ENCODE data around the gene GDPGP1.
"Not testable (repeated sequence)": the region's sequence is repeated elsewhere in the genome, so short reads cannot be mapped to it uniquely, and the experiment has no call there.

Gene GDPGP1

GRCh38 chr15:90257776-90258175, 23.8 kb downstream of the GDPGP1 start:
- Histone ChIP-seq H3K36me3 (ENCODE audit: control insufficient read depth, insufficient read depth, low read length) (no peaks in the 10 kb centered on the region), H3K4me1 (ENCODE audit: control insufficient read depth, insufficient read depth, low read length) (no peaks in the 10 kb centered on the region), H3K9me3 (ENCODE audit: control insufficient read depth, insufficient read depth, low read length) (no peaks in the 10 kb centered on the region), H3K4me3 (ENCODE audit: low read depth, low read length) (no peak overlapping the region), H3K27me3 (ENCODE audit: control insufficient read depth, insufficient read depth, low read length) (no peaks in the 10 kb centered on the region), H3K9ac (ENCODE audit: low read depth, low read length) (no peak overlapping the region)

- Histone ChIP-seq H3K27me3 (ENCODE audit: control insufficient read depth, insufficient read depth, low read length) (no peaks in the 10 kb centered on the region), H3K9me3 (ENCODE audit: control insufficient read depth, insufficient read depth, low read length) (no peaks in the 10 kb centered on the region), H3K36me3 (ENCODE audit: control insufficient read depth, insufficient read depth, low read length) (no peaks in the 10 kb centered on the region), H3K4me3 (ENCODE audit: low read depth, low read length) (no peak overlapping the region), H3K4me1 (ENCODE audit: control insufficient read depth, insufficient read depth, low read length) (no peaks in the 10 kb centered on the region), H3K9ac (ENCODE audit: low read depth, low read length) (no peak overlapping the region)
Measured at GRCh38 chr15:90259524-90259923, 25.5 kb downstream of the GDPGP1 start.

GRCh38 chr15:90260731-90261130, 26.7 kb downstream of the GDPGP1 start:
- H3K36me3 ChIP-seq (ENCODE audit: control insufficient read depth, insufficient read depth, low read length); H3K27me3 ChIP-seq (ENCODE audit: control insufficient read depth, insufficient read depth, low read length); H3K9ac ChIP-seq (ENCODE audit: low read depth, low read length); H3K4me3 ChIP-seq (ENCODE audit: low read depth, low read length); H3K9me3 ChIP-seq (ENCODE audit: control insufficient read depth, insufficient read depth, low read length); H3K4me1 ChIP-seq (ENCODE audit: control insufficient read depth, insufficient read depth, low read length): not testable (repeated sequence)

- Histone ChIP-seq H3K4me1 (ENCODE audit: control insufficient read depth, insufficient read depth, low read length) (no peaks in the 10 kb centered on the region), H3K36me3 (ENCODE audit: control insufficient read depth, insufficient read depth, low read length) (no peaks in the 10 kb centered on the region), H3K9me3 (ENCODE audit: control insufficient read depth, insufficient read depth, low read length) (no peaks in the 10 kb centered on the region), H3K4me3 (ENCODE audit: low read depth, low read length) (no peak overlapping the region), H3K27me3 (ENCODE audit: control insufficient read depth, insufficient read depth, low read length) (no peaks in the 10 kb centered on the region), H3K9ac (ENCODE audit: low read depth, low read length) (no peak overlapping the region)
Measured at GRCh38 chr15:90261811-90262210, 27.8 kb downstream of the GDPGP1 start.

- no peaks in the 10 kb centered on the region for H3K27me3 ChIP-seq (ENCODE audit: control insufficient read depth, insufficient read depth, low read length)
- H3K9ac ChIP-seq (ENCODE audit: low read depth, low read length), result no peak overlapping the region
- no peaks in the 10 kb centered on the region for H3K36me3 ChIP-seq (ENCODE audit: control insufficient read depth, insufficient read depth, low read length)
- H3K4me3 ChIP-seq (ENCODE audit: low read depth, low read length), result no peak overlapping the region
- no peaks in the 10 kb centered on the region for H3K4me1 ChIP-seq (ENCODE audit: control insufficient read depth, insufficient read depth, low read length)
- no peaks in the 10 kb centered on the region for H3K9me3 ChIP-seq (ENCODE audit: control insufficient read depth, insufficient read depth, low read length)
Measured at GRCh38 chr15:90262426-90262825, 28.4 kb downstream of the GDPGP1 start.

- H3K27me3 ChIP-seq (ENCODE audit: control insufficient read depth, insufficient read depth, low read length), result no peaks in the 10 kb centered on the region
- H3K4me1 ChIP-seq (ENCODE audit: control insufficient read depth, insufficient read depth, low read length), result no peaks in the 10 kb centered on the region
- H3K9ac ChIP-seq (ENCODE audit: low read depth, low read length), result peak overlapping the region; percentile 90
- peak overlapping the region; percentile 85 for H3K4me3 ChIP-seq (ENCODE audit: low read depth, low read length)
- H3K36me3 ChIP-seq (ENCODE audit: control insufficient read depth, insufficient read depth, low read length), result no peaks in the 10 kb centered on the region
- no peaks in the 10 kb centered on the region for H3K9me3 ChIP-seq (ENCODE audit: control insufficient read depth, insufficient read depth, low read length)
Measured at GRCh38 chr15:90264671-90265070, 30.7 kb downstream of the GDPGP1 start.

GRCh38 chr15:90265271-90266060, 31.5 kb downstream of the GDPGP1 start, which contains the start of gene NGRN:
Gene NGRN, plus strand, starts transcription at chr15:90265672. Its CDS starts 41 bp downstream, at chr15:90265713.
- Histone ChIP-seq H3K36me3 (ENCODE audit: control insufficient read depth, insufficient read depth, low read length) (peaks cover 4% of the 10 kb centered on the region), H3K4me1 (ENCODE audit: control insufficient read depth, insufficient read depth, low read length) (no peaks in the 10 kb centered on the region), H3K9ac (ENCODE audit: low read depth, low read length) (peak within 1 kb of the TSS; percentile 90), H3K27me3 (ENCODE audit: control insufficient read depth, insufficient read depth, low read length) (no peaks in the 10 kb centered on the region), H3K4me3 (ENCODE audit: low read depth, low read length) (peak within 1 kb of the TSS; percentile 85), H3K9me3 (ENCODE audit: control insufficient read depth, insufficient read depth, low read length) (no peaks in the 10 kb centered on the region)

GRCh38 chr15:90266061-90266431, 32.0 kb downstream of the GDPGP1 start:
- Histone ChIP-seq H3K36me3 (ENCODE audit: control insufficient read depth, insufficient read depth, low read length) (peaks cover 9% of the 10 kb centered on the region), H3K4me3 (ENCODE audit: low read depth, low read length) (peak overlapping the region; percentile 85), H3K9ac (ENCODE audit: low read depth, low read length) (peak overlapping the region; percentile 71), H3K4me1 (ENCODE audit: control insufficient read depth, insufficient read depth, low read length) (no peaks in the 10 kb centered on the region), H3K27me3 (ENCODE audit: control insufficient read depth, insufficient read depth, low read length) (no peaks in the 10 kb centered on the region), H3K9me3 (ENCODE audit: control insufficient read depth, insufficient read depth, low read length) (no peaks in the 10 kb centered on the region)

GRCh38 chr15:90266485-90266884, 32.5 kb downstream of the GDPGP1 start:
- Histone ChIP-seq H3K9me3 (ENCODE audit: control insufficient read depth, insufficient read depth, low read length) (no peaks in the 10 kb centered on the region), H3K4me1 (ENCODE audit: control insufficient read depth, insufficient read depth, low read length) (no peaks in the 10 kb centered on the region), H3K36me3 (ENCODE audit: control insufficient read depth, insufficient read depth, low read length) (peaks cover 13% of the 10 kb centered on the region), H3K9ac (ENCODE audit: low read depth, low read length) (peak overlapping the region; percentile 71), H3K4me3 (ENCODE audit: low read depth, low read length) (peak overlapping the region; percentile 85), H3K27me3 (ENCODE audit: control insufficient read depth, insufficient read depth, low read length) (no peaks in the 10 kb centered on the region)

- peaks cover 19% of the 10 kb centered on the region for H3K36me3 ChIP-seq (ENCODE audit: control insufficient read depth, insufficient read depth, low read length)
- H3K4me3 ChIP-seq (ENCODE audit: low read depth, low read length), result no peak overlapping the region
- H3K4me1 ChIP-seq (ENCODE audit: control insufficient read depth, insufficient read depth, low read length), result no peaks in the 10 kb centered on the region
- no peak overlapping the region for H3K9ac ChIP-seq (ENCODE audit: low read depth, low read length)
- no peaks in the 10 kb centered on the region for H3K27me3 ChIP-seq (ENCODE audit: control insufficient read depth, insufficient read depth, low read length)
- H3K9me3 ChIP-seq (ENCODE audit: control insufficient read depth, insufficient read depth, low read length), result no peaks in the 10 kb centered on the region
Measured at GRCh38 chr15:90268415-90268814, 34.4 kb downstream of the GDPGP1 start.

GRCh38 chr15:90270502-90271150, 36.6 kb downstream of the GDPGP1 start:
- Histone ChIP-seq H3K36me3 (ENCODE audit: control insufficient read depth, insufficient read depth, low read length) (peaks cover 19% of the 10 kb centered on the region), H3K9me3 (ENCODE audit: control insufficient read depth, insufficient read depth, low read length) (no peaks in the 10 kb centered on the region), H3K4me1 (ENCODE audit: control insufficient read depth, insufficient read depth, low read length) (no peaks in the 10 kb centered on the region), H3K9ac (ENCODE audit: low read depth, low read length) (no peak overlapping the region), H3K4me3 (ENCODE audit: low read depth, low read length) (no peak overlapping the region), H3K27me3 (ENCODE audit: control insufficient read depth, insufficient read depth, low read length) (no peaks in the 10 kb centered on the region)
